Measurements from ENCODE around the gene TCTA. TPM values are rescaled to one million over a fixed set of nuclear protein-coding genes. Genes with fewer than 3 reads are reported as not detected.

Gene TCTA
- total and polyA plus RNA-seq, 9 of the 15 experiments (the other 6 are each of a cell fraction or from before 2014, with no cell fraction given) = 4.0 to 15.4 (median 8.2) TPM

- peak; percentile 2; the same call in 1 of the 2 replicates for TF ChIP-seq EP400 (IDR thresholded peaks at IDR 0.05)
- 0 out of 2 replicates have a peak, but pooled peaks have one; percentile 13 for TF ChIP-seq ETV1 (tag; conservative IDR thresholded peaks at IDR 0.05; ENCODE audit: low read depth)
- TF ChIP-seq, protein P1, sequence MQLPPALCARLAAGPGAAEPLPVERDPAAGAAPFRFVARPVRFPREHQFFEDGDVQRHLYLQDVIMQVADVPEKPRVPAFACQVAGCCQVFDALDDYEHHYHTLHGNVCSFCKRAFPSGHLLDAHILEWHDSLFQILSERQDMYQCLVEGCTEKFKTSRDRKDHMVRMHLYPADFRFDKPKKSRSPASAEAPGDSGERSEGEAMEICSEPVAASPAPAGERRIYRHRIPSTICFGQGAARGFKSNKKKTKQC (CRISPR knock-in tag; IDR thresholded peaks at IDR 0.05) = 0 out of 2 replicates have a peak, but pooled peaks have one; percentile 49
- no peak for TF ChIP-seq HDAC1 (IDR thresholded peaks at IDR 0.05)
- no peak for TF ChIP-seq FOXA3 (CRISPR knock-in tag; conservative IDR thresholded peaks at IDR 0.05 in 1 of 2, IDR thresholded peaks at IDR 0.05 in 1 of 2)
- TF ChIP-seq RBM34 (IDR thresholded peaks at IDR 0.05; ENCODE audit: borderline replicate concordance, insufficient read depth, low read length) = no peak
- peak; percentile 50; the same call in 1 of the 2 replicates for TF ChIP-seq CHD2 (IDR thresholded peaks at IDR 0.05; ENCODE audit: low read depth, low read length)
- no peak for TF ChIP-seq EHMT2 (IDR thresholded peaks at IDR 0.05)
- TF ChIP-seq MIER1 (IDR thresholded peaks at IDR 0.05; ENCODE audit: low read depth) = no peak
- TF ChIP-seq, protein P2, sequence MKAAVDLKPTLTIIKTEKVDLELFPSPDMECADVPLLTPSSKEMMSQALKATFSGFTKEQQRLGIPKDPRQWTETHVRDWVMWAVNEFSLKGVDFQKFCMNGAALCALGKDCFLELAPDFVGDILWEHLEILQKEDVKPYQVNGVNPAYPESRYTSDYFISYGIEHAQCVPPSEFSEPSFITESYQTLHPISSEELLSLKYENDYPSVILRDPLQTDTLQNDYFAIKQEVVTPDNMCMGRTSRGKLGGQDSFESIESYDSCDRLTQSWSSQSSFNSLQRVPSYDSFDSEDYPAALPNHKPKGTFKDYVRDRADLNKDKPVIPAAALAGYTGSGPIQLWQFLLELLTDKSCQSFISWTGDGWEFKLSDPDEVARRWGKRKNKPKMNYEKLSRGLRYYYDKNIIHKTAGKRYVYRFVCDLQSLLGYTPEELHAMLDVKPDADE (conservative IDR thresholded peaks at IDR 0.05; ENCODE audit: control insufficient read depth, low read depth, low read length) = peak; percentile 71; the same call in 1 of the 2 replicates
- TF ChIP-seq PRMT5 (CRISPR knock-in tag; IDR thresholded peaks at IDR 0.05) = no peak
- peak in 1 of 2 experiments; percentile 98; a peak in 2 of 4 replicates for TF ChIP-seq ZNF639 (CRISPR knock-in tag; conservative IDR thresholded peaks at IDR 0.05 in 1 of 2, IDR thresholded peaks at IDR 0.05 in 1 of 2)
- TF ChIP-seq GABPB1 (CRISPR knock-in tag; IDR thresholded peaks at IDR 0.05) = peak; percentile 15; the same call in 1 of the 2 replicates
- 0 out of 3 replicates have a peak, but pooled peaks of 1 of the 2 experiments have one; percentile 13 for TF ChIP-seq CBX3 (IDR thresholded peaks at IDR 0.05; ENCODE audit: borderline replicate concordance in 1 of 2, low read length in 2 of 2)
- TF ChIP-seq ELF1 (tag; IDR thresholded peaks at IDR 0.05) = peak; percentile 58
- no peak for TF ChIP-seq ARID1B (IDR thresholded peaks at IDR 0.05)
- no peak for TF ChIP-seq TOE1 (IDR thresholded peaks at IDR 0.05; ENCODE audit: borderline replicate concordance)
- TF ChIP-seq TOE1 (CRISPR knock-in tag; IDR thresholded peaks at IDR 0.05; ENCODE audit: borderline replicate concordance, low read depth) = 0 out of 2 replicates have a peak, but pooled peaks have one; percentile 28
- no peak for TF ChIP-seq ARNT (IDR thresholded peaks at IDR 0.05)
- TF ChIP-seq FOXM1 (IDR thresholded peaks at IDR 0.05; ENCODE audit: low read depth) = no peak
- no peak for TF ChIP-seq FOXM1 (CRISPR knock-in tag; IDR thresholded peaks at IDR 0.05; ENCODE audit: low read depth)
- TF ChIP-seq, protein P3, sequence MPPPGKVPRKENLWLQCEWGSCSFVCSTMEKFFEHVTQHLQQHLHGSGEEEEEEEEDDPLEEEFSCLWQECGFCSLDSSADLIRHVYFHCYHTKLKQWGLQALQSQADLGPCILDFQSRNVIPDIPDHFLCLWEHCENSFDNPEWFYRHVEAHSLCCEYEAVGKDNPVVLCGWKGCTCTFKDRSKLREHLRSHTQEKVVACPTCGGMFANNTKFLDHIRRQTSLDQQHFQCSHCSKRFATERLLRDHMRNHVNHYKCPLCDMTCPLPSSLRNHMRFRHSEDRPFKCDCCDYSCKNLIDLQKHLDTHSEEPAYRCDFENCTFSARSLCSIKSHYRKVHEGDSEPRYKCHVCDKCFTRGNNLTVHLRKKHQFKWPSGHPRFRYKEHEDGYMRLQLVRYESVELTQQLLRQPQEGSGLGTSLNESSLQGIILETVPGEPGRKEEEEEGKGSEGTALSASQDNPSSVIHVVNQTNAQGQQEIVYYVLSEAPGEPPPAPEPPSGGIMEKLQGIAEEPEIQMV (tag; conservative IDR thresholded peaks at IDR 0.05; ENCODE audit: low read depth) = no peak
- no peak for TF ChIP-seq ZNF239 (CRISPR knock-in tag; IDR thresholded peaks at IDR 0.05)
- no peak for TF ChIP-seq ZKSCAN1 (IDR thresholded peaks at IDR 0.05; ENCODE audit: low read depth, low read length)
Observed at GRCh38 chr3:49411535-49411967, 672 bp upstream of the TCTA start (continued).

All from K562 (cell line).